ENCODE measurements around the gene POLR3G. TPM values are rescaled to one million over a fixed set of nuclear protein-coding genes. Genes with fewer than 3 reads are reported as not detected.

POLR3G gene
- total RNA-seq, 1 experiment from 2014 or later, result 34.8 TPM

GRCh38 chr5:90495146-90495545, 20.5 kb downstream of the POLR3G start:
- no peak for DNase-seq (ENCODE audit: low read depth)

- no peak for DNase-seq (ENCODE audit: low read depth)
Measured at GRCh38 chr5:90503596-90503995, 28.9 kb downstream of the POLR3G start.

GRCh38 chr5:90504743-90505142, 30.1 kb downstream of the POLR3G start:
- no peak for DNase-seq (ENCODE audit: low read depth)

GRCh38 chr5:90506221-90506620, 31.6 kb downstream of the POLR3G start:
- DNase-seq (ENCODE audit: low read depth), result no peak

- no peak for DNase-seq (ENCODE audit: low read depth)
Measured at GRCh38 chr5:90510438-90510837, 35.8 kb downstream of the POLR3G start.

- DNase-seq (ENCODE audit: low read depth), result no peak
Measured at GRCh38 chr5:90514520-90514919, 39.9 kb downstream of the POLR3G start.

- DNase-seq (ENCODE audit: low read depth), result peak; percentile 72
Measured at GRCh38 chr5:90518661-90519060, 44.0 kb downstream of the POLR3G start.

- DNase-seq (ENCODE audit: low read depth), result no peak
Measured at GRCh38 chr5:90519081-90519480, 44.4 kb downstream of the POLR3G start.

GRCh38 chr5:90528601-90529193, 54.0 kb downstream of the POLR3G start:
- no peak for DNase-seq (ENCODE audit: low read depth)

- DNase-seq (ENCODE audit: low read depth), result peak; percentile 92
Measured at GRCh38 chr5:90529194-90529938, 54.7 kb downstream of the POLR3G start, which contains the start of gene LYSMD3. Gene LYSMD3 (minus strand): TSS chr5:90529584. CDS start chr5:90525289, 4,295 bp downstream.

- peak; percentile 70 for DNase-seq (ENCODE audit: low read depth)
Measured at GRCh38 chr5:90529939-90530677, 55.4 kb downstream of the POLR3G start.

- no peak for DNase-seq (ENCODE audit: low read depth)
Measured at GRCh38 chr5:90530736-90531487, 56.2 kb downstream of the POLR3G start.

GRCh38 chr5:90533794-90534193, 59.1 kb downstream of the POLR3G start:
- no peak for DNase-seq (ENCODE audit: low read depth)

GRCh38 chr5:90534922-90535321, 60.3 kb downstream of the POLR3G start:
- no peak for DNase-seq (ENCODE audit: low read depth)

GRCh38 chr5:90542827-90543519, 68.3 kb downstream of the POLR3G start:
- DNase-seq (ENCODE audit: low read depth), result no peak

GRCh38 chr5:90545511-90545910, 70.8 kb downstream of the POLR3G start:
- DNase-seq (ENCODE audit: low read depth), result no peak

- DNase-seq (ENCODE audit: low read depth), result no peak
Measured at GRCh38 chr5:90546216-90546837, 71.7 kb downstream of the POLR3G start.

GRCh38 chr5:90547072-90547536, 72.4 kb downstream of the POLR3G start:
- DNase-seq (ENCODE audit: low read depth), result no peak

GRCh38 chr5:90548069-90548593, 73.5 kb downstream of the POLR3G start:
- peak; percentile 54 for DNase-seq (ENCODE audit: low read depth)

GRCh38 chr5:90549223-90549622, 74.6 kb downstream of the POLR3G start:
- DNase-seq (ENCODE audit: low read depth), result no peak

Data from HT1080 (cell line).